Jurkat, Clone E6-1 (cell line): ENCODE data around the gene C1RL.
"Not testable (repeated sequence)": the region's sequence is repeated elsewhere in the genome, so short reads cannot be mapped to it uniquely, and the experiment has no call there.

Experiments
- DNase-seq: peaks from one replicate; pipeline ENCODE4 v3.0.0-alpha.2; 2011; ENCODE audit warnings: low read depth, low spot score
- H3K4me3 ChIP-seq: 2 replicates; pipeline ENCODE4 v1.5.1; 2011; ENCODE audit warnings: mild to moderate bottlenecking, low read length, control low read depth, moderate library complexity

The C1RL gene

GRCh38 chr12:7120166-7120565, 11.2 kb upstream of the C1RL start:
- no peak for DNase-seq

GRCh38 chr12:7118881-7119280, 9.9 kb upstream of the C1RL start:
- H3K4me3 ChIP-seq = no peak overlapping the region
- DNase-seq = no peak

More at GRCh38 chr12:7120166-7120565, 11.2 kb upstream of the C1RL start:
- H3K4me3 ChIP-seq = no peak overlapping the region

DNA sequence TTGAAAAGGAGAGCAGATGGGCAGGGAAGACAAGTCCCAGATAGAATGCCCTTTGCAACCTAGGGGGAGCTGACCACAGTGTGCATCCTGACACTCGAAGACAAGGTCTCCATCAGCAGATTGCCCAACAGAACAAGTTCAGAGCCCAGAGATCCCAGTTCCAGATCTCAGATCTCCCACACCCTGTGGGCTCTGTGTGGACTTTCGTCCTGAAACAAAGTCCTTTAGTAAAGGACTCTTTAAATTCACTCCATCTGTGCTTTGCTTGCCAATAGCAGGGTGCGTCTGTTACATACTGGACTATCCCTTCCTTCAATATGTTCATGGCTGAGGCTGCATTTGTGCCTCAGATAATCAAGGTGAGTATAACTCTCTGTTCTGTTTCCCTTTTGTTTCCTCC, 8.7 kb upstream of the C1RL start:
- H3K4me3 ChIP-seq = no peak overlapping the region
- DNase-seq = no peak

DNA sequence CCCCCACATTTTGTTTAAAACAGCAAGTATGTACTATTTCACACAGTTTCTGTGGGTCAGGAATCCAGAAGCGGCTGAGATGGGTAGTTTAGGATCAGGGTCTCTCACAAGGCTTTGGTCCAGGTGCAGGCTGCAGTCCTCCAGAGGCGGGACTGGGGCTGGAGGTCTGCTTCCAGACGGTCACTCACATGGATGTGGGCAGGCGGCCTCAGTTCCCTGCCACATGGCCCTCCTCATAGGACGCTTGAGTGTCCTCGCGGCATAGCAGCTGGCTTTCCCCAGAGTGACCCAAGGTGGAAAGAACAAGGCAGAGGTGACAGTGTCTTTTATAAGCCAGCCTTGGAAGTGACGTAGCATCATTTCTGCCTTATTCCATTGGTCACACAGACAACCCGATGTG, 7.9 kb upstream of the C1RL start:
- H3K4me3 ChIP-seq = no peak overlapping the region
- DNase-seq = no peak

DNA sequence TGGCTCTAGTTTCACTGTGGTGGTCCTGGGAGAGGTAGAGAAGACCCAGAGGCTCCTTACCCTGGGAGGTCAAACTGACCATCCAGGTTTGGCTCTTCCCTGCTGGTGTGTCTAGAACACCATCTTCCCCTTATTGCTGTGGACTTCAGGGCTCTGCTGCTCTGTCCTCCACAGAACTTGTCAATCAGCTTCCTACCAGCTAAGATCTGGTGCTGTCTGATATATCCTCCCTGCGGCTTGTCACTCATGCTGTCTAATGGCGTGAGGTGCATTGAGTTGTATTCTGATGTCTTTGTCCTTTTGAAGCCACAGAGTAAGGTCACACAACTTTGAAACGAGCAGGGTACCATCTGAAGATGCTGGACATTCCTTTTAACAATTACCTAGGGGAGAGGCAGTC, 7.2 kb upstream of the C1RL start:
- no peak for DNase-seq
- no peak overlapping the region for H3K4me3 ChIP-seq

- DNase-seq = no peak
- H3K4me3 ChIP-seq = no peak overlapping the region
Measured at GRCh38 chr12:7114851-7115250, 5.8 kb upstream of the C1RL start.

- DNase-seq = no peak
- H3K4me3 ChIP-seq = no peak overlapping the region
Measured at GRCh38 chr12:7114008-7114407, 5.0 kb upstream of the C1RL start.

DNA sequence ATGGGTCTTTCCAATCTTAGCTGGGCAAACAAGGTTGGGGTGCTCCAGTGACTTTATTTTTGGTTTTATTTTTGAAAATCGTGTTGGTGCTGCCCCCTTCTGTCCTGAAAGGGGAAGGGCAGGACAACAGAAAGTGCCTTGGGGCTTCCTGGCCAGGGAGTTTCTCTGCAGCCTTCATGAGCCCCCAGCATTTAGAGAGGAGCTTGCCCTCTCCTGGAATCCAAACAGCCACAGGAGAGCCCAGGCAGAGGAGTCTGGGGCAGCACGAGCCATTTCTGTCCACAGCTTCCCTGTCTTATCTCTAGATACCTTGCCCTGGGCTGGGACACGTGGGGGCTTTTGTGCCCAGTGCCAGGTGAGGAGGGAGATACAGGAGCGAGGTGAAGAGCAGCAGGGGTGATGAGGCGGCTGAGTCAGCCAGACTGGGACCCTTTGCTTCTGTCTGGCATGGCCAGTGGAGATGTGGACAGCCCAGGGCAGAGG, 4.4 kb upstream of the C1RL start:
- no peak overlapping the region for H3K4me3 ChIP-seq
- peak; percentile 42 for DNase-seq

DNA sequence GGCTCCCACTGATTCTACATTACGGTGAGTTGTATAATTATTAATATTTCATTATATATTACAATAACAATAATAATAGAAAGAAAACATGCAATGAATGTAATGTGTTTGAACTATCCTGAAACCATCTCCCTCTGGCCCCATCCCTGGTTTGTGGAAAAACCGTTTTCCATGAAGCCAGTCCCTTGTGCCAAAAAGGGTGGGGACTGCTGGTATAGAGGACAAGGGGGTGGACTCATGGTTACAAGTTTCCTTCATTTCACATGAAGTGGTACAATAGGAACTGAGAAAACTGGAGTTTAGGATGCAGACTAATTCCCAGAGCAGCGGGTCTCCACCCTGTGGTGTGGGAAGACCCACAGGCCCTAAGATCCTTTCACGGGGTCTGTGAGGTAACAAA, 3.0 kb upstream of the C1RL start:
- no peak overlapping the region for H3K4me3 ChIP-seq
- DNase-seq = no peak

DNA sequence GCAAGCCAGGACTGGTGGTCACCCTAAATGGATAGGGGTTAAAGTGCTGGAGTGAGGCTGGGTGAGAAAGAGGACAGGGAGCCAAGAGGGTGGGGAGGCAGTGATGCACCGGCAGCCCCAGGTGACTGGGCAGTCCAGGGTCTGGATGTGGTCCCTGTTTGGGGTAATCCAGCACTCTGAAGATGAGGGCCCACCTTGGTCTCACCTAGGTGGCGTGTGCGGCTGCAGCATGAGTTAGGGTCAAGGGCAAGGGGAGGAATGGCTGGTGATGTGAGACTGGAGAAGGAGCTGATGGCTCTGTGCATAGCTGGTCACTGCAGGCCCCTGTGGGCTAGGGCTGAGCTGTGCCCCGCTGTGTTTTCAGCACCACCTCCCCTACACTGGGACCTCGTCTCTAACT, 1.6 kb upstream of the C1RL start:
- no peak for DNase-seq
- no peak overlapping the region for H3K4me3 ChIP-seq

GRCh38 chr12:7109572-7109920, 532 bp upstream of the C1RL start:
- H3K4me3 ChIP-seq = peak overlapping the region; percentile 52; the same call in 1 of the 2 replicates

GRCh38 chr12:7108003-7108795, 815 bp downstream of the C1RL start:
- DNase-seq = peak; percentile 40

More at GRCh38 chr12:7109572-7109920, 532 bp upstream of the C1RL start:
- DNase-seq = no peak

GRCh38 chr12:7107636-7108002, 1.4 kb downstream of the C1RL start:
- no peak for DNase-seq
- no peak overlapping the region for H3K4me3 ChIP-seq

More at GRCh38 chr12:7108003-7108795, 815 bp downstream of the C1RL start:
- H3K4me3 ChIP-seq = peak overlapping the region; percentile 52

GRCh38 chr12:7107181-7107580, 1.8 kb downstream of the C1RL start:
- not testable (repeated sequence) for H3K4me3 ChIP-seq, DNase-seq

GRCh38 chr12:7106082-7106481, 2.9 kb downstream of the C1RL start:
- H3K4me3 ChIP-seq = no peak overlapping the region
- no peak for DNase-seq

DNA sequence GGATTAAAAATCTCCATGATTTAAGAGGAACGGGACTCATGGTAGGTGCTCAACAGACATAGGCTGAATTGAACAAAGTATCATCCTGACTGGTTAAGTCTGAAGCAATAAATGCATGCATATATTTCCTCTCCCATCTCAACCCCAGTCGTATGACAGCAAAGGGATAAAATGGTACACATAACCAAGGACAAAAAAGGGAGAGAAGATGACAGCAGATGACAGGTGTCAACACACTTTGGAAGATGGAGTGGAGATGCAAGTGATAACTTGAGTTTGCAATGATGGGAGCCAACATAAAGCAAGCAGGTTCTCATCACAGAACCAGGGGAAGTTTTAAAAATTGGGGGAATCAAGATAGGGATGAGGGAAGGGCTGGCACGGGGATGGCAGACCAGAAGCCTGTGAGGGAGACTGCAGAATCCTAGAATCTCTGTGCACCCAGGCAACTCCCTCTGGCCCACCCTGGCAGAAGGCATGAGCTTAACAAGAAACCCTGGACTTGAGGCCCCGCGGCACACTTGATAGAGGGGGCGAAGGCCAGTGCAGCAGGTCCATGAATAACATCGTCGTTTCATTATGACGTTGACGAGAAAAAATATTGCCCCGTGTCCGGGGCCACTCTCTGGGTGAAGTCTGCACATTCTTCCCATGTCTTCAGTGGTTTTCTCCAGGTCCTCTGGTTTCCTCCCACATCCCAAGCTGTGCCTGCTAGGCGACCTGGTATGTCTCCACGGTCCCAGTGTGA, 5.0 kb downstream of the C1RL start:
- no peak for DNase-seq
- H3K4me3 ChIP-seq = no peak overlapping the region

GRCh38 chr12:7102582-7102981, 6.4 kb downstream of the C1RL start:
- DNase-seq = no peak
- H3K4me3 ChIP-seq = no peak overlapping the region

- H3K4me3 ChIP-seq = no peak overlapping the region
- DNase-seq = no peak
Measured at GRCh38 chr12:7101694-7102131, 7.3 kb downstream of the C1RL start.

- DNase-seq = no peak
Measured at GRCh38 chr12:7101047-7101693, 7.8 kb downstream of the C1RL start.

GRCh38 chr12:7100239-7100638, 8.8 kb downstream of the C1RL start:
- H3K4me3 ChIP-seq = no peak overlapping the region
- no peak for DNase-seq

More at GRCh38 chr12:7101047-7101693, 7.8 kb downstream of the C1RL start:
- no peak overlapping the region for H3K4me3 ChIP-seq
